Activated CD8-positive, alpha-beta memory T cell treated with anti-CD3 and anti-CD28 coated beads, Interleukin-2, amount 10 ng/mL, durations not matched to agents 7 days and 5 days (primary cell): ENCODE results near the gene RXRG. TPM values are rescaled to one million over a fixed set of nuclear protein-coding genes. Genes with fewer than 3 reads are reported as not detected.

Source experiments
- total RNA-seq, 2 experiments: library from RNA; stranded (reverse); gene quantifications; one replicate each; pipeline ENCODE4 v1.2.3, GENCODE V29; 2021

Gene RXRG
- total RNA-seq, 2 experiments from 2014 or later, result not detected

Other genes with a start within 250 kb of the RXRG start
- not detected for gene LMX1A, start 88.4 kb downstream of the RXRG start, total RNA-seq
- not detected for gene LRRC52, start 98.9 kb upstream of the RXRG start, total RNA-seq
- 10 to 100 TPM; 53.7 to 58.4 TPM for gene MGST3, start 186.1 kb upstream of the RXRG start, total RNA-seq